CD4-positive, alpha-beta T cell (primary cell): Measurements from ENCODE around the gene BMPR1A. TPM values are rescaled to one million over a fixed set of nuclear protein-coding genes. Genes with fewer than 3 reads are reported as not detected.

Experiments used
- ATAC-seq: fragments of 200-7000 bp; cut with Tn5 transposase; one replicate; pipeline ENCODE4 v1.10.0; 2022; ENCODE audit warnings: mild to moderate bottlenecking; ENCODE audit not compliant: poor library complexity
- CTCF ChIA-PET: fragments of 350-600 bp; sonication (Branson Sonifier 250); formaldehyde crosslinking; loops from one replicate; lab custom pipeline; 2021; ENCODE audit warnings: antibody characterized with exemption, inconsistent platforms; lab: Charles Lee
- POLR2A ChIA-PET: fragments of 350-600 bp; sonication (Branson Sonifier 250); formaldehyde crosslinking; loops from one replicate; lab custom pipeline; 2021; ENCODE audit warnings: antibody characterized with exemption, inconsistent platforms; lab: Charles Lee
- DNase-seq, 14 experiments: peaks; one replicate each; pipeline ENCODE4 v3.0.0-alpha.2; 2013 to 2020; ENCODE audit warnings: mixed read lengths in 2 of 14
- H3K27ac ChIP-seq, 2 donors: one replicate each; pipeline versions ENCODE4 v1.5.1 to v1.7.0; 2013; ENCODE audit warnings: low read length in 2 of 2, low read depth in 1 of 2, mild to moderate bottlenecking in 1 of 2
- H3K27me3 ChIP-seq, 2 experiments: 1 replicate in 1 of 2; 2 replicates in 1 of 2; pipeline versions ENCODE4 v1.6.1 to v1.7.0; 2013; ENCODE audit warnings: low read length in 2 of 2, control low read depth in 1 of 2, mild to moderate bottlenecking in 1 of 2, moderate library complexity in 1 of 2; ENCODE audit not compliant: insufficient read depth in 2 of 2, control insufficient read depth in 1 of 2
- H3K36me3 ChIP-seq: one replicate; pipeline ENCODE4 v1.6.1; 2013; ENCODE audit warnings: low read length, control low read depth; ENCODE audit not compliant: insufficient read depth
- H3K4me1 ChIP-seq: one replicate; pipeline ENCODE4 v1.6.1; 2013; ENCODE audit warnings: low read length, control low read depth; ENCODE audit not compliant: insufficient read depth
- H3K4me3 ChIP-seq: one replicate; pipeline ENCODE4 v1.5.1; 2013; ENCODE audit warnings: mild to moderate bottlenecking, low read length, moderate library complexity
- H3K9me3 ChIP-seq, 2 experiments: 1 replicate in 1 of 2; 2 replicates in 1 of 2; pipeline versions ENCODE4 v1.6.1 to v1.7.0; 2013; ENCODE audit warnings: low read length in 2 of 2, mild to moderate bottlenecking in 2 of 2, control low read depth in 1 of 2, moderate library complexity in 1 of 2; ENCODE audit not compliant: control insufficient read depth in 1 of 2, insufficient read depth in 1 of 2
- H3K27ac Mint-ChIP-seq: one replicate; pipeline ENCODE4 v1.8.0; 2020; ENCODE audit warnings: mixed read lengths
- H3K27me3 Mint-ChIP-seq: one replicate; pipeline ENCODE4 v1.8.0; 2021; ENCODE audit warnings: mixed read lengths
- H3K36me3 Mint-ChIP-seq: one replicate; pipeline ENCODE4 v1.8.0; 2021; ENCODE audit warnings: low read depth, mixed read lengths
- H3K4me1 Mint-ChIP-seq: one replicate; pipeline ENCODE4 v1.8.0; 2021; ENCODE audit warnings: low read depth, mixed read lengths
- H3K4me3 Mint-ChIP-seq: one replicate; pipeline ENCODE4 v1.8.0; 2020; ENCODE audit warnings: mild to moderate bottlenecking, mixed read lengths
- H3K9me3 Mint-ChIP-seq: one replicate; pipeline ENCODE4 v1.8.0; 2020; ENCODE audit warnings: mixed read lengths
- CTCF ChIP-seq: fragments of 200-600 bp; IDR thresholded peaks from one replicate; pipeline ENCODE4 v1.8.0; 2022; ENCODE audit warnings: antibody characterized with exemption, mild to moderate bottlenecking
- intact Hi-C, 2 experiments: fragments of 100-400 bp; cut with DNase I in 1 of 2; cut with micrococcal nuclease in 1 of 2; formaldehyde crosslinking; loops; one replicate each; pipeline versions ENCODE4 v1.15.1 to v1.9.0; 2023 to 2025; cut with DNase I, micrococcal nuclease
- total RNA-seq, 174 experiments: library from RNA in 2 of 174; stranded (reverse) in 2 of 174; gene quantifications; one replicate each; pipeline ENCODE4 v1.2.3 and lab custom pipeline; 2021 to 2026

BMPR1A gene
- total RNA-seq, 2 experiments from 2014 or later = 1.9 to 2.6 TPM

GRCh38 chr10:86905429-86905828 is 149.0 kb downstream of the BMPR1A start:
- peaks cover 29% of the 10 kb centered on the region for H3K36me3 Mint-ChIP-seq
- H3K4me3 ChIP-seq = no peak overlapping the region
- POLR2A ChIA-PET = interaction anchor here (0.7 kb wide), 1 partner anchor 31 kb away, joined by 3 read pairs; no protein-coding TSS in a partner anchor
- no peaks in the 10 kb centered on the region for H3K27me3 ChIP-seq
- H3K4me1 Mint-ChIP-seq = no peaks in the 10 kb centered on the region
- H3K36me3 ChIP-seq = peaks cover 17% of the 10 kb centered on the region
- H3K27ac Mint-ChIP-seq = no peak overlapping the region
- H3K4me3 Mint-ChIP-seq = no peak overlapping the region
- H3K27me3 Mint-ChIP-seq = no peaks in the 10 kb centered on the region
- DNase-seq = no peak
- CTCF ChIA-PET = no interaction called here
- H3K9me3 Mint-ChIP-seq = peaks cover 6% of the 10 kb centered on the region
- no peaks in the 10 kb centered on the region for H3K4me1 ChIP-seq
- intact Hi-C loops = no loop called here
- TF ChIP-seq CTCF = no peak
- peaks cover 0 to 5% of the 10 kb centered on the region in 2 experiments for H3K9me3 ChIP-seq
- ATAC-seq = no peak
- no peak overlapping the region for H3K27ac ChIP-seq

- no peaks in the 10 kb centered on the region for H3K4me1 Mint-ChIP-seq
- no peak overlapping the region for H3K27ac ChIP-seq
- DNase-seq (no peak), ATAC-seq (no peak)
- no peaks in the 10 kb centered on the region for H3K9me3 ChIP-seq
- no peak overlapping the region for H3K27ac Mint-ChIP-seq
- no peaks in the 10 kb centered on the region for H3K27me3 Mint-ChIP-seq
- H3K27me3 ChIP-seq = no peaks in the 10 kb centered on the region
- TF ChIP-seq CTCF = no peak
- no peak overlapping the region for H3K4me3 Mint-ChIP-seq
- POLR2A ChIA-PET = no interaction called here
- H3K9me3 Mint-ChIP-seq = no peaks in the 10 kb centered on the region
- no peak overlapping the region for H3K4me3 ChIP-seq
- CTCF ChIA-PET = no interaction called here
- H3K36me3 ChIP-seq = peaks cover 12% of the 10 kb centered on the region
- peaks cover 18% of the 10 kb centered on the region for H3K36me3 Mint-ChIP-seq
- intact Hi-C loops = no loop called here
- H3K4me1 ChIP-seq = no peaks in the 10 kb centered on the region
Observed at GRCh38 chr10:86914734-86915133, 158.3 kb downstream of the BMPR1A start.

GRCh38 chr10:86918022-86918471 is 161.6 kb downstream of the BMPR1A start:
- no peaks in the 10 kb centered on the region for H3K9me3 Mint-ChIP-seq
- ATAC-seq (no peak), DNase-seq (no peak)
- no peak for TF ChIP-seq CTCF
- H3K27me3 Mint-ChIP-seq = no peaks in the 10 kb centered on the region
- Histone ChIP-seq H3K27me3 (no peaks in the 10 kb centered on the region), H3K4me1 (no peaks in the 10 kb centered on the region), H3K4me3 (no peak overlapping the region), H3K27ac (no peak overlapping the region), H3K9me3 (no peaks in the 10 kb centered on the region), H3K36me3 (peaks cover 24% of the 10 kb centered on the region)
- no peak overlapping the region for H3K27ac Mint-ChIP-seq
- ChIA-PET POLR2A (no interaction called here), CTCF (no interaction called here)
- intact Hi-C loops = no loop called here
- H3K36me3 Mint-ChIP-seq = peaks cover 30% of the 10 kb centered on the region
- no peaks in the 10 kb centered on the region for H3K4me1 Mint-ChIP-seq
- no peak overlapping the region for H3K4me3 Mint-ChIP-seq
